Measurements from ENCODE around the gene SGPL1. TPM values are rescaled to one million over a fixed set of nuclear protein-coding genes. Genes with fewer than 3 reads are reported as not detected.

Gene SGPL1
- total RNA-seq, 1 donor: 26.3 TPM

- no peak for DNase-seq (ENCODE audit: low read depth)
- no peak overlapping the region for H3K4me3 ChIP-seq (ENCODE audit: low read depth, low read length)
- no peak for TF ChIP-seq CTCF (IDR thresholded peaks at IDR 0.05; ENCODE audit: insufficient read depth, low read length)
These were observed 11.8 kb upstream of the SGPL1 start for GRCh38 chr10:70803775-70804420.

GRCh38 chr10:70804421-70804808, 11.3 kb upstream of the SGPL1 start:
- no peak overlapping the region for H3K4me3 ChIP-seq (ENCODE audit: low read depth, low read length)
- peak; percentile 54 for DNase-seq (ENCODE audit: low read depth)

GRCh38 chr10:70805619-70806215, 10.0 kb upstream of the SGPL1 start:
- DNase-seq (ENCODE audit: low read depth): no peak
- H3K4me3 ChIP-seq (ENCODE audit: low read depth, low read length): no peak overlapping the region
- TF ChIP-seq CTCF (IDR thresholded peaks at IDR 0.05; ENCODE audit: insufficient read depth, low read length): no peak

More at GRCh38 chr10:70804421-70804808, 11.3 kb upstream of the SGPL1 start:
- no peak for TF ChIP-seq CTCF (IDR thresholded peaks at IDR 0.05; ENCODE audit: insufficient read depth, low read length)

GRCh38 chr10:70806841-70807240, 8.9 kb upstream of the SGPL1 start:
- TF ChIP-seq CTCF (IDR thresholded peaks at IDR 0.05; ENCODE audit: insufficient read depth, low read length): no peak
- no peak overlapping the region for H3K4me3 ChIP-seq (ENCODE audit: low read depth, low read length)
- no peak for DNase-seq (ENCODE audit: low read depth)

- no peak for TF ChIP-seq CTCF (IDR thresholded peaks at IDR 0.05; ENCODE audit: insufficient read depth, low read length)
- H3K4me3 ChIP-seq (ENCODE audit: low read depth, low read length): no peak overlapping the region
- DNase-seq (ENCODE audit: low read depth): no peak
These were observed 8.2 kb upstream of the SGPL1 start for GRCh38 chr10:70807556-70807955.

GRCh38 chr10:70809011-70809611, 6.6 kb upstream of the SGPL1 start:
- DNase-seq (ENCODE audit: low read depth): no peak

More at GRCh38 chr10:70809011-70809611, 6.6 kb upstream of the SGPL1 start:
- TF ChIP-seq CTCF (IDR thresholded peaks at IDR 0.05; ENCODE audit: insufficient read depth, low read length): no peak
- no peak overlapping the region for H3K4me3 ChIP-seq (ENCODE audit: low read depth, low read length)
